HG02870 (cell line): ENCODE measurements around the gene ARHGAP15.
"Not testable (repeated sequence)": the region's sequence is repeated elsewhere in the genome, so short reads cannot be mapped to it uniquely, and the experiment has no call there.

Source experiments
- ATAC-seq: cut with Tn5 transposase; IDR thresholded peaks from one replicate; pipeline ENCODE4 v1.9.1; 2021; ENCODE audit warnings: mild to moderate bottlenecking, moderate library complexity; ENCODE audit not compliant: unreplicated experiment

The ARHGAP15 gene

DNA sequence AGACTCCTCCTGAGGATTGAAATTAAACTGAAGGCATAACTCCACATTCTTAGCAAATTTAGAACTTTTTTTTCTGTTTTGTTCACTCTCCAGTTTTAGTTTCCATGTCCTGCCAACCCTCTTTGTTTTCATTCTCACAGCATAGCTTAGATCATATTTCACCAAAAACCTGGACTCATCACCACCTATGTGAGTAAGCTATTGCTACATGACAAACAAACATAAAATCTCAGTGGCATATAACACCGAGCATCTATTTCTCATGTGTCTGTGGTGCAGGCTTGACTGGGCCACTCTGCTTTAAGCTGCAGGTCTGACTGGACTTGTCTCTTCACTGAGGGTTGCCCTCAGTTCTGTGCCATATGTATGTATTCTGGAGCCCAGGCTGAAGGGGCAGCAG is 385.2 kb downstream of the ARHGAP15 start:
- ATAC-seq: no peak

DNA sequence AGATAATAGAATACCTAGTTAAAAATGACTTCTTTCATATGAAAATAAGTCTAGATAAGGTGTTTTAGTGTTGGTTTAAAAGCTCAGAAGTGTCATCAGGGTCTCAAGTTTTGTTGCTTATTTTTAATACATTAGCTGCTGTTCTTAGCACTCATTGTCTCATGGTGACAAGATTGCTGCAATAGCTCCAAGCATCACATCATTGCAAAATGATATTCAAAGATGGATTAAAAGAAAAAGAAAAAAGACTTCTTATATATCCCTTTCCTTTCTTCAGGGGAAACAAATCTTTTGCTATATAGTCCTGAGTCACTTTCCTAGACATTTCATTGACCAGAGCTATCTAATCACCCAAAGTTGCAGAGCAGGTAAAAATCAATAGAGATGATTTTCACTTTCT is 386.1 kb downstream of the ARHGAP15 start:
- no peak for ATAC-seq

DNA sequence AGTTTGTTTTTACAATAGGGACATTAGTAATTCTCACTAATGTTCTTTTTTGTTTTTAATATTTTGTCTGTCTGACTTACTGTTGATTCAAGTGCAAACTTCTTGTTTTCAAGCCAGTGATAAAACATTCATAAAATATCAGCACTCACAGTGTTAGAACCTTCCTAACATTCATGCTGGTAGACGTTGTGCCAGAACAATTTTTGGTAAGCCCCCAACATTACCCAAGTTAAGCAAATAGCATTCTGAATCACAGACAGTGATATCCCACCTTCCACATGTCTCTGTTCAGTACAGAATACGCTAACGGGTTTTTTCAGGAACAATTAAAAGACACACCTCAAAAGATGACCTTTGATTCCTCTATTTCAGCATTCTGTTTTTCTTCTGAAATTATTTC is 390.3 kb downstream of the ARHGAP15 start:
- no peak for ATAC-seq

DNA sequence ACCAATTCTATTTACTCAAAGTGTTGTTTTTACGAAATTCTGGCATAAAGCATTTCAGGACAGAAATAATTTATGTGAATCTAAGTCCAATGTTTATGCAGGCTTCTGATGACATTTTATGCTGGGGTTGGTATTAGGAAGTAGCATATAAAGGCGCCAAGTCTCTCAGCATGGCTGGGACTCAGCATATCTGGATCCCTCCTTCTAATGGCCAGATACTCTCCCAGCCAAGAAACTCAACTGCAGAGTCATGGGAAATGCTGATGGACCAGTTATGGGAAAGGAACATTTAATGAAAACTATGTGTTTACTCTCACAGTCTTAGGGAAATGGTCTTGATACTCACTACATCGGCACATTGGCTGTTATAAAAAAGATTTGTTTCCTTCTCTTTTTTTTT is 392.2 kb downstream of the ARHGAP15 start:
- no peak for ATAC-seq

DNA sequence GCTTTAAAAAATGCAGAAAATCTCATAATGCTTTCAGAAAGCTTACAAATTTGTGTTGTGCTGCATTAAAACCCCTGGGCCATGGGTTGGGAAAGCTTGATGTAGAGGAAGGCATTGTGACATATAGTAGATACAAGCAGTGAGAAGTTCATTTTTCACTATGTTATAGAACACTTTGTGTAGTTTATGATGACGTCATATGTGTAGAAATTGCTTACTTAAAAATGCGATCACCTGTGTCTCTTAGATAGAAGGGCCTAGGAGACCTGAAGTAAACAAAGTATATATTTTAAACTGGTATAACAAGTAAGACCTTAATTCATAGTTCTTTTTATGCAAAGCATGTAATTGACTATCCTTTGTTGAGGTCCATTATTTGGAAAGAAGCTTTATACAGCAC is 393.5 kb downstream of the ARHGAP15 start:
- ATAC-seq: no peak

DNA sequence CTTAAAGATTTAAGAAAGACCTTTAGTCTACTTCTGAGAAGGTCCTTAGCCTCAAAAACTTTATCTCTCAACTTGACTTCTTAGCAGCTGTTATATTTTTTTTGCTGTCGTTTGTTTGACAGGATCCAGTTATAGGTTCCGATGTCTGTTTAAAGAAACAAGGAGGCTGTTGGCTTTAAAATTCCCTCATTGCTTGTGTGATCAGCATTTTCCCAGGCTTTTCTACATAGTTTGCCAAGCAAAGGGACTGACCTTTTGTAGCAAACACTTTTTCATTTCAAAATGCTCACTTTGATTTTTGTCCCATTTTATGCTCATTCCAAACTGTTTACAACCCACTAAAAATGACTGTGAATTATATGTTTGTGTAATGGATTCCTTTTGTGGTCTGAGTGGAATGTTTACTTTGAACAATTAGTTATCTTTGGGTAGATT is 394.9 kb downstream of the ARHGAP15 start:
- ATAC-seq: no peak

DNA sequence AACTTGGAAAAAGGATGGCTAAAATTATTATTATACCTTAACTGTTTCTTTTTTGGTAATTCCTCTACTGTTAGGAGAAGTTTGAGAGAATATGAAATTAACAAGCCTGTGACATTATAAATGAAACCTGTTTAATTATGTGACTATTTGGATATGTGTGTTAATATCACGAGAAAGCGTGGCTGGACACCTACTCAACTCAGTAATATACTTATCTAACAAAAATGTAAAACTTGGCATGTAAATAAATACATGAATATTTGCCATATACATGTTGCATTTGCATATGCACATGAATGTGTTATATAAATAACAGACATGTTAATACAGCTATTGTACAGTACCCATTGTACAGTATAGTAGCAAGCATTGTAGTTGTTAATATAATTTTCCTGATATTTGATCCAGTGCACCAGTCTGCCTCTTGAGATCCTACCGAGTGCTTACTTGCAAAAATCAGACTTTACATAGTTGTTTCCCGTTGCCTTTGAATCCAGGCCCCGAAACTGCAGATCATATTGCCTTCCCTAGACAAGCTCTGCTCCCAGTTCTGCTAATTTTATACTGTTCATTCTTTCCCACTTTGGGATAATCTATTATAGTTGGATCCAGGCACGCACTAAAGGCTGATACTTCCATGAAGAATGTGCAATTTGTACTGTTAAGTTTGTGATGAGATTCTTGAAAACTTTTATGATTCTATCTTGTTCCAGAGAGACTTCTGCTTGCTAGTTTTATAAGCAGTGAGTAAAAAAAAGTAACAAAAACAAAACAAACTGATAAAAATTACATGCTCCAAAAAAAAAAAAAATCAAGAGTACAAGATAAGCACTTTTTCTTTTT is 395.6 kb downstream of the ARHGAP15 start:
- no peak for ATAC-seq

DNA sequence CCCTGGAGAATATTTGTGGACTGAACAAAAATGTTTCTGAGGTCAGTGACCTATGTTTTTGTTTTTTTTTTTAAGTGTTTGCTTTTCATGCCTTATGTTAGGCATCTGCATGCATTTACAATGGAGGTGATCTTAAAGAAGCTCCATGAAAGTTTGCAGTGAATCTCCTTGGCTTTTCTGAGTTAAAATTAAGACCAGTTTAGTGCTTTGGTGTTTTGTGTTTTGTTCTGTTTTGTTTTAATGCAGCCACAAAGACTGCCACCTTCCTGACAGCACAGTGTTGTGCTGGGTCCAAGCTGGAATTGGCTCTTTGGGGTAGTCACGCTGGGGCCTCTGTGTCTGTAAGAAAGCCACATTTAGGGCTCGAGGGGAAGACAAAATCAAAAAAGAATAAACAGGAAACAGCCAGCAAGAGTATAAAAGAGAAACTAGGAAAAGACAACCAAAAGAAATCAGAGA is 396.2 kb downstream of the ARHGAP15 start:
- ATAC-seq: no peak

DNA sequence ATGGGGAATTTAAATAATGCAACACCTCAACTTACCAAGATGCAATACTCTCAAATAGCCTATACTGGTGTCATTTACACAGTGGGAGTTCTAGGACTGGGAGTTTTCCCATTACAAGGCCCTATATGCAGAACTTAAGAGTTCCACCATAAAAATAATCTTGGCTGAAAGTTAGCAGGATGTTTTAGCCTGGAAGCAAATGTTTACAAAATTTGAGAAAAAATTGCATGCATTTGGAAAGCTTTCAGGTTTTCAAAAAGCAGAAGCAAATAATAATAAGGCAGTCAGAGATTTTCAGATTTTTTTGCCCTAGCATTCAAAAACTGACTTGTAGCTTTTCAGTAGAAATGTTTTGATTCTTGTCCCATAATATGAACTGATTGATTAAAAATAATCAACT is 397.3 kb downstream of the ARHGAP15 start:
- ATAC-seq: no peak

DNA sequence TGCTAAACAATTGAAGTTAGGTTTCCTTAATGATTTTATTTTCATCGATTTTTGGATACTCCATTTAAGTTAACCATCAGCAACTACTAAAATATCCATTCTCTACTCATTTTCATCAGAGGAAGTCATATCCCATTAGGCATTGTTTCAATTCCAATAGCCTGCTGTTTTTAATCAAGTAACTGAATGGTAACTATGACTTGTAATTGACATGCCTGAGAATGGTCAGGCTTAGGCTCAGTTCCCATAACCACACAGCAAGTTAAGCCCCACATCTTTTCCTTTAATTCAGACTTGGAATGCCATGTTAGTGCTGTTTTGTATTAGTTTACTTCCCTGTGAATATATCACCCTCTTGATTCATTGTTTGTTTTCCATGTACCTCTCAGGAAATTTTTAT is 398.8 kb downstream of the ARHGAP15 start:
- ATAC-seq: no peak

DNA sequence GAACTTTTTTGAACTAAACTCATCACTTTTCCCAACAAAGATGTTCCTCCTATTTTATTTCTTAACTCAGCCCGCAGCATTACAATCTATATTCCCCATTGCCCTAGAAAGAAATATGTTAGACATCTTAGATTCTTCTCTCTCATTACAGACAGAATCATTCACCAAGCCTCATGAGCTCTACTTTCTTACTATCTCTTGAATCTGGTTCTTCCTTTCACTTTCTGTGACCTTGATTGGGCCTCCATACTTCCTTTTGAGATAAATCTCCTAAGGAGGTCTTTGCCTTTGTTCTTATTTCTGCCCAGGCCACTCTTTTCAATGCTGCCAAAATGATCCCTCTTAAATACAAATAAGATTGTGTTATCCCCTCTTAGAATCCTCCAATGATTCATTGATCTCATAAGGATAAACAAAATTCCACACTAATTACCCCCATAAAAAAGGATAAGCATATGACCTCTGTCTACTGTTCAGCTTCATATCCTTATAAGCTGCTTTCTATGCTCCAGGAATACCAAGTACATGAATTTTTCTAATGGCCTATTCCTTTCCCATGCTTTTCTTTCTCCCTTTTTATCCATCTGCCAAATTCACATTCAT is 400.0 kb downstream of the ARHGAP15 start:
- ATAC-seq: no peak

DNA sequence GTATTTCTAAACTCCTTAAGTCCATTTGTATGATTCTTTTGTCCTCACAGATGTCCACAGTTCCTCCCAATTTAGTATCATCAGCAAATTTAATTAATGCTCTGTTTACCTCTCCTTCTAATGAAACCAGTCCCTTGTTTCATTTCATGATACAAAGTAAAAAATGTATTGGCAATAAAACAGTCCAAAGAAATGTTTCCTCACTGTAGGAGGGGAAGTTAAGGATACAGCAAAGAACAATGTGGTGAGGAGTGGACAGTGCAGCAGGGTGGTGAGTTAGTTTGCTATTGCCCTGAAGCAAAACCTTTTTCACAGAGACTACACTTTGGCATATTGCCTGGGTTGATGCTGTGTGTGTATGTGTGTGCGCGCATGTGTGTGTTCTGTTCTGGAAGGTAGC is 401.5 kb downstream of the ARHGAP15 start:
- no peak for ATAC-seq

DNA sequence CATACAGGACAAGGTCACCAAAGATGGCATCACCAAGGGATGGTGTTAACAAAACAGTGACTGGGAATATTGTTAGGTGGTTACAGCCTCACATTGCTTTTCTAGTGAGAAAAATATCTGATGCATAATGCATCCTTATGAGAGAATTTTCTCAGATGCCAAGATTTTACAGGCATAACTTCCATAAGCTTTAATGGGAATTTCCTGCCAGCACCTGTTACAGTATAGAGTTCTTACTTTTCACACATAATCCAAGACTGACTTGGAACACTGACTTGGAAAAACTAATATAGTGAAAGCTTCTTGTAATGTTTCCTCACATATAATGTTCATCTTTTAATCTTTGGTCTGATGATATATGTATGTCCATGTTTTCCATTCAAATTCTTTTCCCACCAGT is 402.8 kb downstream of the ARHGAP15 start:
- no peak for ATAC-seq

DNA sequence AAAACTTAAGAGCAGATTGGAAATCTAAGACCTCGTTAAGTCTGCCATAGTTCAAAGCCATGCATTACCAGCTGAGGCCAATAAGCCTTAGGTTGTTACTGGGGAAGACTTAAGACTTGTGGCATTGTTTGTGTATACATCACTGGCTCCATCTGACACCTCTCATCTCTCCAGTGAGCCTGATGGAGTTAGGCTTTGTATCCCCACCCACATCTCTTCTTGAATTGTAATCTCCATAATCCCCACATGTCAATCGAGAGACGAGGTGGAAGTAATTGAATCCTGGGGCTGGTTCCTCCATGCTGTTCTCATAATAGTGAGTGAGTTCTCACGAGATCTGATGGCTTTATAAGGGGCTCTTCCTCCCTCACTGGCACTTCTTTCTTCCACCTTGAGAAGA is 404.6 kb downstream of the ARHGAP15 start:
- ATAC-seq: no peak

DNA sequence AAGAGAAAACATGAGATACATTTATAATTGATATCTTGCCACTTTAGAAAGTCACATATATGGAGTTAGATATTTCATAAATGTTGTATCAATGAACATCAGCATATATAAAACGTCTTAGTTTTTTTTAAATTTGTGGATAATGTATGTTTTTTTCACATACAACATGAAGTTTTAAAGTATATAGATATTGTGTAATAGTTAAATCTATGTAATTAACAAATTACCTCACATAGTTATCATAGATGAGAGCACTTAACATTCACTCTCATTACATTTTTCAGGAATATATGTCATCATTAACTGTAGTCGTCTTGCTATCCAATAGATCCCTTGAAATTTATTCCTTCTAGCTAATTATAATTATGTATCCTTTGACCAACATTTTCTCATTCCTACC is 406.6 kb downstream of the ARHGAP15 start:
- ATAC-seq: no peak

DNA sequence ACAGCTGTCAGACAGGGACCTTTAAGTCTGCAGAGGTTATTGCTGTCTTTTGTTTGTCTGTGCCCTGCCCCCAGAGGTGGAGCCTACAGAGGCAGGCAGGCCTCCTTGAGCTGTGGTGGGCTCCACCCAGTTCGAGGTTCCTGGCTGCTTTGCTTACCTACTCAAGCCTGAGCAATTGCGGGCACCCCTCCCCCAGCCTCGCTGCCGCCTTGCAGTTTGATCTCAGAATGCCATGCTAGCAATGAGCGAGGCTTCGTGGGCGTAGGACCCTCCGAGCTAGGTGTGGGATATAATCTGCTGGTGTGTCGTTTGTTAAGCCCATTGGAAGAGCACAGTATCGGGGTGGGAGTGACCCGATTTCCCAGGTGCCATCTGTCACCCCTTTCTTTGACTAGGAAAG is 412.7 kb downstream of the ARHGAP15 start:
- ATAC-seq: not testable (repeated sequence)

DNA sequence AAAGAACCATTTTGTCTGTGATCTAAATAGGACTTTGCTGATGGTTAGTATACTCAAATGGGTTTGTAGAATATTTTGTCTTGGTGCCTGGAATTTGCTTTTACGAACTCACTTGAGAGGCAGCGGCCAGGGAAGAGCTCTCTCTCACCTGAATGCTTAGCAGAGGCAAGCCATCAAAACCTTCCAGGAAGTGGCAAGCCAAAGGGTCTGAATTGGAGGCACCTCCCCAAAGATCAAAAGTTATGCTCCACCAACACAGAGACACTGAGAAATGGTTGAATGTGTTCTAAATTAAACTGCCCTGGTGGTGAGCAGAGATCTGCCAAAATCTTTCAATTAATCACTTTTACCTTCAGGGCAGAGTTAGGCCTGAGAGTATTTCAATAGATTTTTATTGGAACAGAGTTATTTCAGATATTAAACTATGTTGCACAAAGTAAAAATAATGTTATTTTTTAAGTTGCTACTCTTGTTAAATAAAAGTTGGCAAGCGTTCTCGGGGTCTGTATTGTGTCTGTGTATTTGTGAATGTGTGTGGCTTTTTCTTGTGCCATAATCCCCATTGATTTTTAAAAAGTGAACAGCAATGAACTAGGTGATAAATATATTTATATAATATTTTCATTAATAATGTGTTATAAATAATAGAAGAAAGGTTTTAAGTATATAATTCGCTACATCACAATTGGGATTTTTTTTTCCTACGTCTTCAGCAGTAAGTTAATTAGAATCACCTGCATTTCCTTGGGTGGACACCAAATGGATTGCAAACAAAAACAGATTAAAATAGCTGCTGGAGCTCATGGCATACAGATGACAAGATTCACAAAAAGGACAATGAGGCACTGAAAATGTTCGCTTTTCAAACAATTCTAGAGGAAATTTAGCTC is 416.1 kb downstream of the ARHGAP15 start:
- ATAC-seq: no peak

DNA sequence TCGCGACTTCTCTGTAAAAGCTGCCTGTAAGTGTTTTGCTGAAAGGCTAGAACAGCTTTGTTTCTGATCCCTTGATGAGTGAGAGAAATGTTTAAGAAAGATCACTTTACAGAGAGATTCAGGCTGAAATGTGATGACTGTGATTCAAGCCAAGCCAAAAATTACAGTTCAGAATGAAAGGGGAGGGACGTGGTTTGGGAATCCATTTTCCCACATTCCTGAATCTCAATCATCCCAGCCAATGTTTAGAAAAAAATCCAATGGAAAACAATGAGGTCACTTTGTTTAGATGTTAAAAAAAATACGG is 416.7 kb downstream of the ARHGAP15 start:
- no peak for ATAC-seq

DNA sequence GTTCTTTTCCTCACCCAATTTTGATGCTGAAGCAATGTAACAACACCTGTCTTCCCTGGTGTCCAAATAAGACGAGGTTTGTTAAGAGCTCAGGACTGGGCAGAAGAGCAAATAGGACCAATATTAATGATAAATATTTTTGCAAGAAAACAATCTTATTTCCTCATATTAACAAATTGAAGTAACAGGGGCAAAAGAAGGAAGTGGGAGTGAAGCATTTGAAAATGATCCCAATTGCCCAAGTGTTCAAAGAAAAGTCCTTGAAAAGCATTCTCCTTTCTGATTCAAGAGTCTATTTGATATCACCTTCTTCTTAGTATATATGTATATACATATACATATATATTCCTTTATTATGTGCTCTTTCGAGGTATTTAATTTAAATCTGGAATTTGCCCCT is 418.8 kb downstream of the ARHGAP15 start:
- ATAC-seq: no peak

DNA sequence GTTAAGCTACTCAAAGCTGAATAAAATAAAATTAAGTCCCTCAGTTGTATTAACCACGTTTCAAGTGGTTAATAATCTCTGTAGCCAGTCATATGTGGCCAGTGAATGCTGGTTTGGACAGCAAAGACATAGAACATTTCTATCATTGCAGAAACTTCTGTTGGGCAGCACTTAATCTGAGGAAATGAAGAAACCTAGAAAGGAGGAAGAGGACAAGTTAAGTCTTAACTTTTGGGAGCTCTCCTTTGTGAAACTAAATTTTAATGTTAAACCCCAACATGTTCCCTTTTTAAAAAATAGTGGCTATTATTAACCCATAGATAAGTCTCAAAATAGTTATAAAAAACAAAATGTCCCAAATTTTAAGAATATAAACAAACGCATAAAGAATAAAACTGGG is 421.3 kb downstream of the ARHGAP15 start:
- ATAC-seq: no peak

DNA sequence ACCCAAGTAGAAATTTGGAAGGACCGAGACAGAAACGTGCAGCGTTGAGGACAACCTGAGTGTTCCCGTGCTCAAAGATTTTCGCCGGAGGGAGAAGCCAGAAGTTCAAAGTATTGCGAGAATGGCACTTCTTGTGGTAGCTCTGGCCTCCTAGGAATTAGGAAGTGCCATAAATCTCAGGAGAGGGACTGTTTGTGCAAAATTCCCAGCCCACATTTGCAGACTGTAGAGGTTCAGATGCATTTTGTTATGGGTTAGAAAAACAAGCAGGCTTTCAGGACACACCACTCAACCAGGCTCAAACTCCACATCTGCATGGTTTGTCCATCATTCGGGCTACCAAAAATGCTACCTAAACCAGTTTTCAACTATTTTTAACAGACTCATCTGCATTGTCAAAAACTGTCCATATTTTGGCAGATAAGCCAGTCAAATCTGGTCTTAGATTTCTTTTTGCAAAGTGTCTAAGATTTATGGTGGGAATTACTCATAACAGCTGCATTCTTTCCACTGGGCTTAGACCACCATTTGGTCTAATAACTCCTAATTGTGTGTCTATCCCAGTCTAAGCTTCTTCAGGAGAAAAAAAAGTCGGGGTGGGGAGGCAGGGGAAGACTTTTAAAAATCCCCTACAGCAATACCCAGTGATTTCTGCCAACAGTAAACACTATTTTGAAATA is 422.9 kb downstream of the ARHGAP15 start:
- no peak for ATAC-seq
